Activated CD4-positive, alpha-beta T cell treated with anti-CD3 and anti-CD28 coated beads for 4 hours (primary cell): ENCODE measurements around the gene UROC1.

Experiments used
- DNase-seq, 2 donors: peaks; one replicate each; pipeline ENCODE4 v3.0.0-alpha.2; 2020

Gene UROC1

DNA sequence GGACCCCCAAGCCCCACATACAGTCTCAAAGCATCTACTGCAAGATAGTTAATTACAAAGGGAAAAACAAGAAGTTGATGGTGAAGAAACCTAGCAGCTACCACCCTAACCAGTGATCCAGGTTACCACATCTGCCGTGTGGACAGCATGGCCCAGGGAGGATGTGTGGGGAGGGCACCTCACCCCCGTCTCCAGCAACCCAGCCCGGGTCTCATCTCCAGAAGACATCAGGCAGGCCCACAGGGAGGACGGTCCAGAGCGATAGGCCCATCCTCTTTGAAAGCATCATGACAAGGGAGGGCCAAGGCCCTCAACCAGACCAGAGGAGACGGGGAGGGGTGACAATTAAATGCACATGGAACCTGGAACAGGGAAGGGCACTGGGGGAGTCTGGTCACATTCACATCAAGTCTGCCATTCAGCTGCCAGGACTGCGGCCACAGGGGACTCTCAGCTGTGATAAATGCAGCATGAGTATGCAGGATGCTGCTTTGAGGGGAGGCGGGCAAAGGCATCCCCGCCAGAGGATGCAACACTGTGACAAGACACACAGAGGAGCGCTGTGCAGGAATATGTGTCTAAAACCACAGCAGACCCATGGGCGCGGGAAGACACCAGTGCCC, 60.7 kb downstream of the UROC1 start:
- no peak for DNase-seq

DNA sequence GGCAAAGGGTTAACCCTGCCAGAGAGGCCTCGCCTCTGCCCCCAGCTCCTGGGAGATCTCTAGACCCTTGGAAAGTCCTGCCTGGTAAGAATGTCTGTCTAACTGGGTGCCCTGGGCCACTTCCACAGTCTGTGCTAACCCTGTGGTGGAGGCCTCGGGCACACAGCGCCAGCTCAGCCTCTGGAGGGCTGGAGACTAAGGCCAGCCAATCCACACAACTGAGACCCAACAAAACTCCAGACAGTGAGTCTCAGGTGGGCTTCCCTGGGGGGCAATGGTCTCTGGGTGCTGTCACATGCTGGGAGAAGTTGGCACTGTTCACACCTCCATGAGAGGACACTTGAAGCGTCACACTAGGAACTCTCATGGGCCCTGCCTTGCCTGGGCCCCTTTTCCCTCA, 61.4 kb downstream of the UROC1 start:
- DNase-seq, result no peak

DNA sequence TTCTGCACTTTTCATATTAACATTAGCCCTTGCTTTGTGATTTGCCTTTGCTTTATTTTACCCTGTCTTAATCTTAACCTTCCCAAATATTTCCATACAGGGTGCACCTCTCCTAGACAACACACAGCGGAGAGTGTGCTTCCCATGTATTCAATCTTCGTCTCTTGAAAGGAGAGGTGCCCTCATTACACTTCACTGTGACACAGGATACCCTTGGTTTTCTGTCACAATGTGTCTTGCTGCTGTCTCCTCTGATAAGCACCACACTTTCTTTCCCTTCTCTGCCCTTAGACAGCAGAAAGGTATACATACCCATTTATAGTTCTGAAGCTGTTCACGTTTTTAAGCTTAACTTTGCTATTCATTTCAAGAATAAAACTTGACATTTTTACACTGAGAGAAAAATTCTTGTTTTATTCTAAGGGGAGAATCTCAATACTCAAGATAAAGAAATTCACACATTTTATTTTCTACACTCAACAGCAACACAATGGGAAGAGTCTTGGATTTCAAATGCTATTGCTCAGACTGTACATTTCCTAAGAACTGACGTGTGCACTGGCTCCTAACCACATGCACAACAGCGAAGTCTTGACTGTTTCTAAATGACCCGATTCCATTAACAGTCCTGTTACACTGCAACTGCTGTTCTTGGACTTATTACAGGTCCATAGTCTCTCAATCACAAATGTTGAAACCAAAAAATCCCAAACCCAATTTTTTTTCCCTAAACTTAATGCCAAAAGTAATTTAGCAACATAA, 63.0 kb downstream of the UROC1 start:
- DNase-seq, result no peak

DNA sequence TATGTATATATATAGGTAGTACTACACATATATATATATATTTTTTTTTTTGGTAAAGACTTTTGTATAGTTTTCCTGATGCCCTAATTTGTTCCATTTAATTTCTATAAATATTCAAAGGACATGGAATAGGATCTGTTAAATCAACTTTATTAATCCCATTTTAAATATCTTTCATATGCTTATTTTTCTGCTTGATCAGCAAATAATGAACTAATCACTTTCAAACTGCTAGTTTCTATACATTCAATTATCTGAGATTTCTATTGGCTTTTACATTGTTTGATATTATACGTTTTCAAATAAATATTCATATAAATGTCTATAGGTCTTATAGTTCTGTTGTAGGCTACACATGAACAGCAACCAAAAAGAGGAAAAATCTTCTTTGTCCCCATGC, 63.5 kb downstream of the UROC1 start:
- no peak for DNase-seq

DNA sequence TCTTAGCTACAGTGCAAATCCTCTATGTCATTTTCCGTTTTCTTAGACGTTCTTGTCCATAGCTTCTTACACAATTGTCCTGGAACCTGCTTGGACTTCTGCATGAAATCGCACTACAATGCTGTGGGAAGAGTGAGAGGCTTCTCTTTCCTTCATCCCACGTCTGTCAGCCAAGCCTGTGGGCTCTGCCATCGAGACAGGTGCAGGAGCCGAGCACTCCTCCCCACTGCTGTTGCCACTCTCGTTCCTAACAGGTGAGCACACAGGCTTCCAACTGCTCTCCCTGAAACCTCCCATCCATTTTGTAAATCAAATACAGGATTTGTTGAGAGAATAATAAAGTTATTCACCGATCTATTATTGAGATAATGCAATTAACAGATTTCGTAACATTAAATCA, 65.4 kb downstream of the UROC1 start:
- no peak for DNase-seq

DNA sequence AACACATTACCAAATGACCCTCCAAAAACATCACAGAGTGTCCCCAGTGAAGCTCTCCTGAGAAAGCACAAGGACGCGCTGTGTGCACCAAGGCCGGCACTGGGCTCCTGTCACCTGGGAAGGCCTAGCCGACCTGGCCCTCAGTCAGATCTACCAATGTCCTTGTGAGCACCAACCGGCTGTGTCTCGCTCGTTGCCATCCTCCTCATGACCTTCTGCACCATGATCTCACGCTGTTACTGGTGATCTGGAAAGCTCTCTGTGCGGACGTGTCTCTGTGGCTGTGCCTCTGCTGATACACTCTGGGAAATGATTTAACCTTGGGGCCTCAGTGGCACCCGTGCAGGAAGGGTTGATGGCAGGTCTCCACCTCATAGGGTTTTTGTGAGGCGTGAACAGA, 66.1 kb downstream of the UROC1 start:
- no peak for DNase-seq

DNA sequence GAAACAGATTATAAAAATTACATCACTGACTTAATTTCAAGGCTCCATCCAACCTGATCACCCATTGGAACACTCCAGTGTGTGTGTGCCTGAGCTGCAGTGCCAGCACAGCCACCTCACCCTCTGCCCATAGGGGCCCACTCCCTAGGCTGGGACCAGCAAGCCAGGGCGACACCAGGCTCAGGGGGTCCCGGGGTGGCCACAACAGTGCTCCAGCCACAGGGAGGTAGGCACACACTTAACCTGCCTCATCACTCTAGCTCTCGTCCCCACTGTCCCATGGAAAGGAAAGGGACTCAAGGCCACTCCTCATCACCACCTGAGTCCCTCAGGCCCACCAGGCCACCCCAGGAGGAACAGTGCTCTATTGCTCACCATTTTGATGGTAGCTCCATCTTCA, 66.8 kb downstream of the UROC1 start:
- no peak for DNase-seq

DNA sequence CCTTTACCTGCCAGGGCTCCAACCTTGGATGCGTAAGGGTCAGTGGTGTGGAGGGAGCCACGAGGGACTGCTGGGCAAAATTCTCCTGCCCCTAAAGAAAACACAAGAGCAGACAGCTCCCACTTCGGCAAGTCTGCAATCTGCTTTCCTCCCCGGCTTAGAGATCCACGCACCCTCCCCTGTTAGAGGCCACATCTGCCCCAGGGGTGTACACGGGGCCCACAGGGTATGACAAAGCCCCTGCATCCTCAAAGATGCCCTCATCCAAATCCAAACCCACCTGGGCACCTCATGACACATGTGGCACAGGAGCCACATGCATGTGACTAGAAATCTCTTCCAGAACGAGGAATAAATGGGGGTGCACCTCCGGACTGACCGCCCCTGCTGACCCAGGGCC, 67.4 kb downstream of the UROC1 start:
- no peak for DNase-seq

DNA sequence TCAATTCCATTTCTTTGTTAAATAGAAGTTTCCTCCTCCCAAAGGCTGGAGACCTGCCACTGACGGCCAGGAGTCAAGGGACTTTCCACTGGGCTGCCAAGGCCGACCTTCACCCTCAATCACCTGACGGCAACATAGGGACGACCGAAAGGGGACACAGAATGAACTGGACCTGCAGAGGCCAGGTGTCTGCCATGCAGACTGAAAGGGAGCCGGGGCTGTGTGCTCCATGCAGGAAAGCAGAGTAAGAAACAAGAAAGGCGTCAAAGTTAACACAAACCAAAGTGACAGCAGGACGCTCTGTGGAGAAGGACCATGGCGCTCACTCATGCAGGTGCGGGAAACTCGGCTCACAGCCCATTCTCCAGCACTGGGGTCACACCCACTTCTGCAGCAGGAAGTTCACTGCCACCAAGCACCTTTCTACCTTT, 67.9 kb downstream of the UROC1 start:
- DNase-seq, result no peak

DNA sequence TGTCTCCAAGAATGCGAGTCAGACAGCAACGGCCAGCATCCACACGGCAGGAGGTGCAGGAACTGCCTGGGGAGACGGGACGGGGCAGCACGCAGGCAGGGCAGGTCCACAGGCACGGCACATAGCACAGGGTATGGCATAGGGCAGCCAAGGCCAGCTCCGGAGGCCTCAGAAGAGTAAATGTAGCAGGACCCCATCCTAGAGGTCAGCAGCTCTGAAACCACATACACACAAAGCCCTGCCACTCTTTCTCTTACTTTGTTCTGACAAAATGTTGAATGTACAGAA, 68.7 kb downstream of the UROC1 start:
- DNase-seq, result no peak

DNA sequence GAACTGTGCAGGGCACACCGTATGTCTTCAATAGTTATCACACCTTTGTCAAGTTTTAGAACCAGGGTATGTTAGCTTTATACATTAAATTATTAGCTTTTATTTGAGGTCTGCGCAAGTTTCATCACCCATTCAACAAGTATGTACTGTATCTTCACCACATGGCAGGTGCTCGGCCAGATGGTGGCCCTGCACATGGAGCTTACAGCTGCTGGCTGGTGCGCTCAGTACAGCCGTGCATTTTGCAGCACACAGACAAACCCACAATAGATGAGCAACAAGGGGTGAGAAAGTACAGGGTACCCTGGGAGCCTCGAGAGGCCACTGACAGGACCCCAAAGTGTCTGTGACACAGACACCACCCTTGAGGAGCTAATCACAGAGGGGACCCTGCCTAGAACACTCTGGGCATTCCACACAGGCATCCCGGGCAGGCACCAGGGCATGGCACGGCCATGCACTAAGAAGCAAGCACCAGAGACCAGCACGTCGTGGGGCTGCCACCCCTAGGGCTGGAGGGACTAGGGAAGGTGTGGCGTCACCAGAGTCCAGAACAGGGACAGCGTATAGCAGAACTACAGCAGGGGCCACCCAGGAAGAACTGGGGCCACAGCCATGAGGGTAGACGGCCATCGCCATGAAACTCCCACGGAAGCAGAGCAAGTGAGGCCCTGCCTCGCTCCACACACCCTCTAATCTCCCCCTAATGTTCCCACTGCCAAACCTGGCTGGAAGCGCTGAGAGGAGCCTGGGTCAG, 69.3 kb downstream of the UROC1 start:
- no peak for DNase-seq

DNA sequence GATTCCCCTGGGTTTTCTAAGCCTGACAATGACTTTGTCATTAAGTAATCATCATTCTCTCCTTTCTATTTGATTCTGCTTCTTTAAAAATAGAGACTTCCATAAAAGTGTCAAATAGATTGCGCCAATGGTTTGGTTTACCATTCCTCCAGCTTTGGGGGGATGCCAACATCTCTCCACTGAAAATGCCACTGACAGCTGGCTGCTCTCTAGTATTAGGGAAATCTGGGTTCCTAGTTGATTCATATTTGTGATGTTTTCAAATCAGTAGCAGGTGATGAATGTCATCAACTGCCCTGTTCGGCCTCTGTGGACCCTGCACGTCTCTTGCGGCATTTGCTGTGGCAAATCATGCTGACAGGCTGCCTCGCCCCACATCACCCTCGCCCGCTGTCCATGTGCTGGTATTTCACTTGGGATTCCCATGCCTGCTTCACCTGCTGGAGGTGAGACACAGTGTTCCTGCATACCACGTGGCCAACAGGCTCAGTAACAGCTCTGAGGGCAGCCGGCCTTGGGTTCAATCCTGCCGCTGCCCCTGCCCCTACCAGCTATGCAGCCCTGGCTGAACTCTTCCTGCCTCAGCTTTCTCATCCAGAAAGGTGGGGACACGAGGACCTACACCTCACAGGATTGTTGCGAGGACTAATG, 70.0 kb downstream of the UROC1 start:
- DNase-seq, result no peak

DNA sequence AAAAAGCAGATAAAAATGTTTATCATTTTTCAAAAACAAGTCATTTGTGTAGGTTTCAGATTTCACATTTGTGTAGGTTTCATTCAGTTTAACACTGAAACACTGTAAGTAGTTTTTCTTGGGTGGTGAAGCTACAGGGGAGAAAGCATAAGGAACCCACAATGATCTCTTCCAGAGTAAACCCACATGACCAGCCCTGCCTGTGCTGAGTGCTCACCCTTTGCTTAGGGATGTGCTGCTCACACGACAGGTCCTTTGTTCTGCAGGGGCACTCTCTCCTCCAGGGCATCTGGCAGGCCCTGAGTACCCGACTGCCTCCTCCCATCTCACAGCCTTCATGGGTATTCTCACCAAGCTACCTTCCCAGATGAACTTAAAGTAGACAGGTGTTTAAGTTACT, 70.8 kb downstream of the UROC1 start:
- no peak for DNase-seq

DNA sequence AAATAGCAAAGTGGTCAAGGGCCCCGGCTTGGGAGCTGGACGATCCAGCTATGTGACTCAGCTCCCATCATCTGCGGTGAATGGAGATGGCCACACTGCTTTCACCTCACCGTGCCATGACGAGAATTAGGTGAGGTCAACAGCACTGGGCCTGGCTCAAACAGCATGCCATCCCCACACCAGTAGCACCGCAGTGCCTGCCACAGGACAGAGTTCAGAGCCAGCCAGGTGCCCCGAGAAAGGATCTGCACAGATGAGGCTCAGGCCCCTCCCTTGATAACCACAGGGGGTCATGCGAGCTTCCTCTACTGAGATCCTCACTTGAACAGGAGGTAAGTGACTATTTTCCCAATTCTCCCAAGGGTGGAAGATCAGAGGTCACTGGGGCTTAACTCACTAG, 71.3 kb downstream of the UROC1 start:
- no peak for DNase-seq

DNA sequence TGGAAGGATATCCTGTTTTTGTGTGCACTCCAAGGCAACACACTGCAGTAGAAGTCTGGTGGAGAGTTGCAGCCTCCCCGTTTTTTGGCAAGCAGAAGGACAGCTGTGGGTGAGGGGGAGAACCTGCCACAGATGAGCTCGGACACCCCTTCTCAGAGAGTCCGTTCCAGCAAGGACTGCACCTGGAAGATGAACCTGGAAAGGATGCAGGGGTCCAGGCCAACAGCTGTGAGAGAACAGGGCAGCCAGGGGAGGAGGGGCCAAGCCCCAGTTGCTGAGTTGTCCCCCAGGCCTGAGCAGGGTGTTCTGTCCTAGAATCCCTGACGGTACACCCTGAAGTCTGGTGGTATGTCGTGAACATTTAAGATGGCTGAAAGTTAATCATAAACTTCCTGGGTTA, 72.1 kb downstream of the UROC1 start:
- DNase-seq, result no peak

DNA sequence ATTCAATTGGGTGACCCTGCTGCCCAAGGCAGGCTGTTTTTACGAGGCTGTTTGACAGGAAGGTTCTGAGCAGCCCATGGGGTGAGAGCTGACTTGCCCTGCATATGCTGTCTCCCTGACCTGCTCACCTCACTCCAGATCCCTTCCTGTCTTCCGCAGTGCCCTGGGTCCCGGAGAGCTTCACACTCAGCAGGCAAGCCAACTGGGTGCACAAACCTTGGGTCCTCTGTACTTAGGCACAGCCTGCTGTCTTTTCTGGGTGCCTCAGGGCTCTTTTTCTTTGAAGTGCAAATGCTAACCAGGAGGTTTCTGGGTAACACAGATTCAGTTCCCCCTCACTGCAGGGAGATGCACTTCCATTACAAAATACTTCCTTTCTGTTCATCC, 74.7 kb downstream of the UROC1 start:
- DNase-seq, result no peak

DNA sequence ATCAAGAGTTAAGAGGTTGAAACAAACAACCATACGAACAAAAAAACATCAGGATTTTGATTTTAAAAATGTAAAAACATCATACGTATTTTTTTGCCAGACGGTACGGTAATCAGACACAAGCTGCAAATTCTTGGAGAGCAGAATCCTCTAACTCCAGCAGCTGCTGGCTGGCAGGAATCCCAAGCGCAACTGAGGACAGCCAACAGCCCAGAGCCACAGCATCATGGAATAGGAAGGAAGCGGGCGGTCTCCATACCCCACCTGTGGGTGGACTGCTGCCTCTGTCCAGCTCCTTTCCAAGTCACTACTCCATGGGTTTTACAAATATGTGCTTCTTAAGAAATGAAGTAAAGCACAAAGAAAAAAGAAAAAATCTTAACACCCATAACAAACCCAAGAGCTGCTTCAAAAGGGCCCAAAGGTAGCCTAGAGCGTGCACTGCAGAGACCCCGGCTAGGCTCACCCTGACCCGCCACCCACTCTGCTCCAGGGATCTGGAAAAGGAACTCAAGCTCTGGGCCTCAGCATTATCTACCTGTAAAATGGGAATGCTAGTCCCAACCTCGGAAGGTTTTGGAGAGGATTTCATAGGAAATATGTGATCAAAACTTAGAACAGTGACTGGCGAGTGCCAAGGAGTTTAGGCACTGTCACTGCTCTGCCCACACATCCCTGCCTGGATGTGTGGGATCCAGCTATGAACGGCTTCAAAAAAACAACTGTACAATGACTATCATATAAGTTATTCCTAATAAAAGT, 75.3 kb downstream of the UROC1 start:
- no peak for DNase-seq

DNA sequence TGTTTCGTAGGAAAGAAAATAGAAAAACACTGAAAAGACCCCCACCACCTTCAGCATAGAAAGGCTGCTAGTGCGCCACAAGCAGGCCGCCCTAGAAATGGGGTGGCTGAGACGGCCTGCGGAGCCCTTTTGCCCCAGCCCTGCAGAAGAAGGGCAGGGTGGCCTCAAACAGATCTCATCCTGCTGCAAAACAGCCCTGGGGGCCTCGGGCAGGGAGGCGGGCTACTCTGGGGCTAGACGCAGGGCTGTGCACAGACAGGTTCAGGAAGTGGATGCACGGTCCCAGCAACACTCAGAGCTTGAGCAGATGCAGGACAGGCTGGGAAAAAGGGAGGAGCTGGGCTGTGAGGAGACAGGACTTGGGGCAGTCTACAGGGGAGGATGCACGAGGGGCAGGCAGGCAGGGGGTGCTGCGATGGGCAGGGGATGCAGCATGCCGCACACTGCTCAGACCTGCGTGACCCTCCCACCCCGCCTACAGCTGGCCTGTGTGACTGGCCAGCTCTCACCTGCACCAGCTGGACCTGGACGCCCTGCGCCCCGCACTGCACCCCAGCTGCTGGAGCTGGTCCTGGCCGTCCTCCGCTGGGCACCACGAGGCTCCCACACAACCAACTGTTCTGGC, 76.2 kb downstream of the UROC1 start:
- DNase-seq, result no peak

DNA sequence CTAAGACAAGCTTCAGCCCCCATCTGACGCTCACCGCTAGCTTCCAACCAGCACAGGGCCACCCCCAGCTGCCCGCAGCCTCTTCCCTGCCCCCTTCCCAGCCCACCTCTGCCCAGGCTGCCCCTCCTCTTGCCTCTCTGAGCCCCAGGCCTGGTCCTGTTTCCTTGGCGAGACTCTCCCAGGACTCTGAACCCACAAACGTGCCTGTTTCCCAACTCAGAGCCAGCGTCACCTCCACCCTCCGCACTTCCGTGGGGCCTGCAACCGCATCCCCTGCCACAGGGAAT, 76.9 kb downstream of the UROC1 start:
- no peak for DNase-seq

DNA sequence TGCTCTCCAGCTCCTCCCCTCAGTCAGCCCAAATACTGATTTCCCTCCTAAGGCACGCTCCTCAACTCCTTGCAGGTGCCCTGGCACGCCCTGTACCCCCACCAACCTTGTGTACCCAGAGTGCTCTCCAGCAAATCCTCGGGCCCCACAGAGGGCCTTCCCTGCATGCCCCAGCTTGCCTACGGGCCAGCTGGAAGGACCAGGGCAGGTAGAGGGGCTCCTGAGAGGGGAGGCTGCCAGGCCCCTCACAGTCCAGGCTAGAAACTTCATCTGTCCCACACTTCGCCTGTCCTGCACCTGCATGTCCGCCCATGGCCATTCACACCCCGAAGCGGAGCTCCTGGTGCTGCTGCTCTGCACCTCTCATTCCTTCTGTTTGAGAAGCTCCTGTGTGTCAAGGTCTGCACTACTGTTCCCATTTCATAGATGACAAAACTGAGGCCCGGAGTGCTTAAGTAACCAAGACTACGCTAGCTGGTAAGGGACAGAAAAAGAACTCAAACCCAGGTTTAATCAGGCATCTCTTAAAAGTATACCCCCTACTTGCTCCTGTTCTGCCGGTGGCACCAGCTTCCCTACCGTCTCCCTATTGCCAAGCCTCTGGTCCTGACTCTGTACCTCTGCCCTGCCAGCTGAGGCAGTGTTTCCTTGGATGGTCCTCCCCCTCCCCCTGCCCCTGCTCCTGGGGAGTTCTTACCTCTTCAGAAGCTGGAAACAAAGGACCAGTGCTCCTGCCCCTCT, 77.4 kb downstream of the UROC1 start:
- DNase-seq, result no peak

DNA sequence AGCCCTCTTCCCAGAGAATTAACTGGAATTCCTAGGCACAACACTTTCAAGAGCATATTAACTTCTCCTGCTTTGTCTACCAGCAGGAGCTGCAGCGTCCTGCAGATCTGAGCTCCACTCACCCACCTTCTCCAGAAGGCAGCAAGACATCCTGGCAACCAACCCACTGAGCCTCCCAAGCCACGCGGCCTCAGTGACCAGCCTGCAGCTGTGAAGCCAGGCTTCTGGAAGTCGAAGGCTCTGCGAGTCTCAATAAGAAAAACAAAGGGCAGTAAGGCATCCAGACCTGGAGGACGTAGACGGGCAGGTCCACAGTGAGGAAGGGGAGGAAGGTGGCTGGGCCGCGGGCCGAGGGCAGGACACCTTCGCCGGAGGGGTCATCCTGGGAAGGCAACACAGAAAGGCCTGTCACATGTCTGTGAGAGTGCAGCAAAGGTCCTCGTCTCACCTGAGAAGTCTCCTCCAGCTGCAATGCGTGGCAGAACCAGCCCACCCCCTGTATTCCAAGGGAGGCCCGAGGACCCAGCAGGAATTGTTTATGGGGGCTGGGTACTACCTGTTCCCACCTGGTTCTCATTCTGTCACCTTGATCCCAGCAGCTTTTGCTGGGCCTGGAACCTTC, 78.1 kb downstream of the UROC1 start:
- no peak for DNase-seq

DNA sequence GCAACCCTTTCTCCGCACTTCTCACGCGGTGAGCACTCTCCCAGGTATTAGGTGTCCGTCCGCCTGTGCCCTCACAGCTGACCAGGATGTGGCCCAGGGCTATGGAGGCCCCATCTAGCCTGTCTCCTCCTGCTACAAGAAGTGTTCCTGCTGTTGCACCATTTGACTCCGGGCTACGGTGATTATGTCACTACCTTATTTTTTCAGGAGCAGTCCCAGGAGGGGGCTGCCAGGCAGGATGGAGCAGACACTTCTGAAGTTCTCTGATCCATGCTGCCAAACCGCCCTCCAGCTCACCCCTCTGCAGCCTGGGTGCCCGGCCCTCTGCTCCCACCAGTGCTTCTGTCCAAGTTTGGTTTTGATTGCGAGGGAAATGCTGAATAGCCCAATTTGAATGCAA, 78.8 kb downstream of the UROC1 start:
- no peak for DNase-seq
